Adrenal gland (tissue), 12 donors: ENCODE data around the gene MFAP2. TPM values are rescaled to one million over a fixed set of nuclear protein-coding genes. Genes with fewer than 3 reads are reported as not detected.

Source experiments
- DNase-seq, 7 donors: peaks; one replicate each; pipeline ENCODE4 v3.0.0-alpha.2; 2019 to 2020
- H3K27ac ChIP-seq, 5 donors: fragments of 200-600 bp; sonication (generic) in 4 of 5; 1 replicate in 3 of 5; 2 replicates in 2 of 5; pipeline versions ENCODE4 v1.5.1 to v1.8.0; 2016 to 2020; ENCODE audit warnings: mild to moderate bottlenecking in 1 of 5
- H3K27me3 ChIP-seq: fragments of 200-600 bp; 2 replicates; pipeline ENCODE4 v1.8.0; 2021
- H3K36me3 ChIP-seq, 2 donors: fragments of 200-600 bp; replicated peaks in 1 of 2; 1 replicate in 1 of 2; 2 replicates in 1 of 2; pipeline versions ENCODE4 v1.5.1 to v1.8.0; 2018 to 2022
- H3K4me1 ChIP-seq, 2 donors: fragments of 200-600 bp; replicated peaks in 1 of 2; 1 replicate in 1 of 2; 2 replicates in 1 of 2; pipeline versions ENCODE4 v1.5.1 to v1.8.0; 2018 to 2021
- H3K4me3 ChIP-seq, 4 donors: fragments of 200-600 bp; sonication (generic) in 3 of 4; one replicate each; pipeline ENCODE4 v1.5.1; 2016 to 2018
- H3K9me3 ChIP-seq, 3 donors: fragments of 200-600 bp; sonication (generic) in 1 of 3; replicated peaks in 1 of 3; 1 replicate in 2 of 3; 2 replicates in 1 of 3; pipeline versions ENCODE4 v1.5.1 to v1.8.0; 2016 to 2021
- POLR2A ChIP-seq, 2 donors: fragments of 450-650 bp; IDR thresholded peaks; one replicate each; pipeline ENCODE4 v1.6.1; 2017; ENCODE audit warnings: antibody characterized with exemption in 2 of 2, mild to moderate bottlenecking in 2 of 2, moderate library complexity in 1 of 2
- WGBS, 4 donors: extraction: QIAGEN DNeasy Blood & Tissue Kit in 2 of 4; methylation state at CpG; one replicate each; pipeline versions ENCODE4 v1.1.5 to v1.1.7; 2013 to 2017; 5-methylcytosine and 5-hydroxymethylcytosine counted together
- intact Hi-C, 2 donors: fragments of 100-400 bp; cut with DNase I; formaldehyde crosslinking; loops; one replicate each; pipeline versions ENCODE4 v1.14.1 to v1.15.0; 2022 to 2023
- polyA plus RNA-seq, 3 donors: library from polyadenylated mRNA; stranded (reverse); fragments of 200-250 nt in 2 of 3; fragments of 350-450 nt in 1 of 3; fragmentation: Illumina TruSeq in 1 of 3; extraction: RNeasy Lipid Tissue Mini Kit (QIAGEN cat#74804) in 1 of 3; gene quantifications; one replicate each; pipeline ENCODE4 v1.2.3, GENCODE V29; 2013 to 2014
- total RNA-seq, 9 donors: library from RNA; depleted of rRNA in 4 of 9; stranded (reverse); fragments of >200 nt in 4 of 9; fragments of 120-200 nt in 1 of 9; fragmentation: NEBNext Ultra II Directional in 1 of 9; extraction: Animal tissue kit (Norgen Biotek cat#: 25700) in 1 of 9; gene quantifications; one replicate each; pipeline versions ENCODE4 v1.1.0 to v1.2.4, GENCODE V29; 2013 to 2023
- TF ChIP-seq, protein P1 (sequence below), 6 experiments: fragments of 450-650 bp in 4 of 6; fragments of 200-600 bp in 2 of 6; sonication (generic) in 1 of 6; IDR thresholded peaks; 1 replicate in 5 of 6; 2 replicates in 1 of 6; pipeline versions ENCODE4 v1.5.1 to v1.8.0; 2016 to 2021; ENCODE audit warnings: antibody characterized with exemption in 6 of 6, mild to moderate bottlenecking in 2 of 6, moderate library complexity in 1 of 6
- donor health status: healthy with polysubstance abuse.
- donor health status: Bipolar disorder and iron deficiency.
- donor health status: DM: yes; HTN: yes; CAD: no.
- donor health status: DM: no; HTN: no; CAD: no.
- donor health status: DM: no; HTN: no; CAD: no.
- donor health status: DM: yes; HTN: yes; CAD: no.

The MFAP2 gene
- total and polyA plus RNA-seq, 12 donors, result 0.79 to 17.7 (median 4.5) TPM

DNA sequence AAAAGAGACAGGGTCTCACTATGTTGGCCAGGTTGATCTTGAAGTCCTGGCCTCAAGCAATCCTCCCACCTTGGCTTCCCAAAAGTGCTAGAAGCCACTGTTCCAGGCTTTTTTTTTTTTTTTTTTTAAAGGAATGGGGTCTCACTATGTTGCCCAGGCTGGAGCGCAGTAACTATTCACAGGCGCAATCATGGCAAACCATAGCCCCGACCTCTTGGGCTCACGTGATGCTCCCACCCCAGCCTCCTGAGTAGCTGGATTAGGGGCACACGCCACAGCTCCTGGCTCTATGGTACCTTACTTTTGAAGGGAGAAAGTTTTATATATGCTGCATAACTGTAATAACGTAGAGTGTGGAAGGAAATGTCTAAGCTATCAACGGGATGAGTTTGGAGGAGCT is 37.0 kb upstream of the MFAP2 start:
- no peak overlapping the region for H3K4me3 ChIP-seq
- intact Hi-C loops, result no loop called here
- peaks cover 0 to 48% of the 10 kb centered on the region in 2 donors for H3K36me3 ChIP-seq
- DNase-seq, result peak in 1 of 7 donors; percentile 23
- H3K27me3 ChIP-seq, result no peaks in the 10 kb centered on the region
- no peak overlapping the region for H3K27ac ChIP-seq
- TF ChIP-seq POLR2A (IDR thresholded peaks at IDR 0.05), result no peak
- TF ChIP-seq, protein P1, sequence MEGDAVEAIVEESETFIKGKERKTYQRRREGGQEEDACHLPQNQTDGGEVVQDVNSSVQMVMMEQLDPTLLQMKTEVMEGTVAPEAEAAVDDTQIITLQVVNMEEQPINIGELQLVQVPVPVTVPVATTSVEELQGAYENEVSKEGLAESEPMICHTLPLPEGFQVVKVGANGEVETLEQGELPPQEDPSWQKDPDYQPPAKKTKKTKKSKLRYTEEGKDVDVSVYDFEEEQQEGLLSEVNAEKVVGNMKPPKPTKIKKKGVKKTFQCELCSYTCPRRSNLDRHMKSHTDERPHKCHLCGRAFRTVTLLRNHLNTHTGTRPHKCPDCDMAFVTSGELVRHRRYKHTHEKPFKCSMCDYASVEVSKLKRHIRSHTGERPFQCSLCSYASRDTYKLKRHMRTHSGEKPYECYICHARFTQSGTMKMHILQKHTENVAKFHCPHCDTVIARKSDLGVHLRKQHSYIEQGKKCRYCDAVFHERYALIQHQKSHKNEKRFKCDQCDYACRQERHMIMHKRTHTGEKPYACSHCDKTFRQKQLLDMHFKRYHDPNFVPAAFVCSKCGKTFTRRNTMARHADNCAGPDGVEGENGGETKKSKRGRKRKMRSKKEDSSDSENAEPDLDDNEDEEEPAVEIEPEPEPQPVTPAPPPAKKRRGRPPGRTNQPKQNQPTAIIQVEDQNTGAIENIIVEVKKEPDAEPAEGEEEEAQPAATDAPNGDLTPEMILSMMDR (IDR thresholded peaks at IDR 0.05), result no peak
- WGBS, 4 donors, result 94 to 100% (median 97%) methylated on average over 7 of the region's 7 CpGs
- peaks cover 0 to 7% of the 10 kb centered on the region in 2 donors for H3K4me1 ChIP-seq
- H3K9me3 ChIP-seq, result no peaks in the 10 kb centered on the region

DNA sequence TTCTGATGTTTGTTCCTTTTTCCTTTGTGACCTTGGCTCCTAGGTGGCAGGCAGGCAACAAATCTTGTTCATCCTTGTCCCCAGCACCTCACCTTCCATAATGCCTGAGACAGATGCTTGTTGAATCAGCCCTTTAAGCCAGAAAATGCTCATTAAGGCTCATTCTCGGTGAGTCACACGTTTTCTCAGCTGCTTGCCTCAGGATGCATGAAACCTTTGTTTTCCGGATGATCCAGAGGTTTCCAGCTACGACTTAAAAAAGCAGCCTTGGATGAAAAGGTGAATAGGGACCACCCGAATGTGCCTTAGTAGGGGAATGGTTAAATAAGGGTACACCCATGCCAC is 35.9 kb upstream of the MFAP2 start:
- DNase-seq, result no peak
- no peaks in the 10 kb centered on the region for H3K9me3 ChIP-seq
- intact Hi-C loops, result no loop called here

DNA sequence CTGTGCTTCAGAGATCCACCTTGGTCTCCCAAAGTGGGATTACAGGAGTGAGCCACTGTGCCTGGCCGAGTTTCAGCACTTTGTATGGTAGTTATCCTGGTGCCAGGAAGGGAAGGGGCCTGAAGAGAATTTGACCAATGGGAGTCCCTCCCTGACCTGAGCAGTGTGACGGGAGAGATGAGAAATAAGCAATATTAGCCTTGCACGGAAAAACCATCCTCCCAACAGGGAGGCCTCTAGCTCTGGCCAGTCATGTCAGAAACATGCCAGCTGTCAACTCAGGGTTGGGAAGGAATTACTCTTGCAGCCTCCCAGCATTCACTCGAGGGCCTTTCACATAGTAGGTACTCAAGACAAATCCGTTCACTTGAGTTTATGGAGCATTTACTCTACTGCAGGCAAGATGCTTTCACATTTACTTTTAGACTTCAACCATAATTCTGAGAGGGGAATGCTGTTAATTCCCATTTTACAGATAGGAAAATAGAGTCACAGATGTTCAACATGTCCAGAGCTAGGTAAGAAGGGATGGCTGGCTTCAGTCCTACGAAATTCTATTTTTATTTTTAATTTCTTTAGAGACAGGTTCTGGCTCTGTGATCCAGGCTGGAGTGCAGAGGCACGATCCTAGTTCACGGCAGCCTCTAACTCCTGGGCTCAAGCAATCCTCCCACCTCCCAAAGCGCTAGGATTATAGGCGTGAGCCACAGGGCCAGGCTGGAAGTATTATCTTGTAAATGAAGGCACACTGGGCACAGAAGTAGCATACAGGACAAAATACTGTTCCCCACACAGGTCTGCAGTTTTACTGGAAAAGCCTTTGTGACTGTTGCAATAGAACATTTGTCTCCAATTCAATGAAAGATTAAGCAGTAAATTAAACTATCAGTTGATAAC is 34.5 kb upstream of the MFAP2 start:
- WGBS, 4 donors, result 65 to 73% (median 68%) methylated on average over 10 of the region's 10 CpGs
- Histone ChIP-seq H3K9me3 (no peaks in the 10 kb centered on the region), H3K27ac (peak overlapping the region in 2 of 5 donors; percentile 17 to 52), H3K4me3 (no peak overlapping the region), H3K4me1 (peaks cover 11 to 27% of the 10 kb centered on the region in 2 donors), H3K27me3 (no peaks in the 10 kb centered on the region), H3K36me3 (peaks cover 0 to 23% of the 10 kb centered on the region in 2 donors)
- TF ChIP-seq POLR2A (IDR thresholded peaks at IDR 0.05), result no peak
- TF ChIP-seq, protein P1 (IDR thresholded peaks at IDR 0.05), result no peak
- no peak for DNase-seq
- intact Hi-C loops, result no loop called here

More for the DNA sequence above, 35.9 kb upstream of the MFAP2 start:
- Histone ChIP-seq H3K4me1 (peaks cover 1 to 13% of the 10 kb centered on the region in 2 donors), H3K4me3 (no peak overlapping the region), H3K27me3 (no peaks in the 10 kb centered on the region), H3K27ac (peak overlapping the region in 2 of 5 donors; percentile 35 to 47), H3K36me3 (peaks cover 0 to 37% of the 10 kb centered on the region in 2 donors)
- TF ChIP-seq POLR2A (IDR thresholded peaks at IDR 0.05), result no peak
- TF ChIP-seq, protein P1 (IDR thresholded peaks at IDR 0.05), result no peak
- 59 to 71% (median 65%) methylated on average over 5 of the region's 5 CpGs for WGBS, 4 donors

DNA sequence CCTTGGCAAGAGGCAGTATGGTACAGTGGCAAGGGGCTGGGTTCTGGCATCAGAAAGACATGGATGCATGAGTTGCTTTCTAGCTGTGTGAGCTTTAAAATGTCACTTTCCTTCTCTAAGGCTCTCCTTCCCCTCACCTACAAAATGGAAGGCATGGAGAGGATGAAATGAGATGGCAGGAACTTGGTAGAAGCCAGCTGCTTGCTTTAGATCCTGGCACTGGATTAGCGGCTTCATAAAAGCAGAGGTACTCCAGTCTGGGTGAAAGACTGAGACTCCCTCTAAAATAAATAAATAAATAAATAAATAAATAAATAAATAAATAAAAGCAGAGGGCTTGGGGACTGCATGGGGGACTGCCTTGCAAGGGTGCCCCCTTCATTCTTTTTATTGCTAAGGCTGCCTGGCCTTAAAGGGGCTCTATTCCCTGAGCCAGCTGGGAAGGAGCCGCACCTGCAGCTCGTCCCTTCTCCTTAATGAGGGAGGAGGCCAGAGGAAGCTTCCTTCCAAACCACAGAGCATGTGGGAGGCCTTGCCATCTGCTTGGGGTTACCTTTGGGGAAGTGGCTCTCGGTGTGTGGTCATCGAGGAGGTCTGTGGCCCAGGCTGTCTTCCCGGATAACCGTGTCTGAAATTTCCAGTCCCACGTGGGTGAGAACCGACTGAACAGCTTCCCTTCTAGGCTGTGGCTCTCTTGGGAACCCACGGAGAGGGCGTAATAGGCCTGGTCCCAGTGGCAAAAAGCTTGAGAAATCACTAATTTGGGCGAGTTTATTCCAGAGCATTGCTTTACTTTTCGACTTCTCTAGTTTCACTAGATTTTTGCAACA is 33.3 kb upstream of the MFAP2 start:
- Histone ChIP-seq H3K27ac (no peak overlapping the region), H3K4me3 (no peak overlapping the region), H3K4me1 (peaks cover 11 to 33% of the 10 kb centered on the region in 2 donors), H3K27me3 (no peaks in the 10 kb centered on the region), H3K36me3 (peaks cover 0 to 11% of the 10 kb centered on the region in 2 donors), H3K9me3 (no peaks in the 10 kb centered on the region)
- no peak for DNase-seq
- TF ChIP-seq, protein P1 (IDR thresholded peaks at IDR 0.05), result no peak
- TF ChIP-seq POLR2A (IDR thresholded peaks at IDR 0.05), result no peak
- 73 to 81% (median 78%) methylated on average over 9 to 13 of the region's 13 CpGs for WGBS, 4 donors
- intact Hi-C loops, result no loop called here
